Measurements from ENCODE around the gene COL8A1. TPM values are rescaled to one million over a fixed set of nuclear protein-coding genes. Genes with fewer than 3 reads are reported as not detected.

COL8A1 gene
- total RNA-seq, 4 donors from 2014 or later = 2.2 to 8.6 (median 5.1) TPM

GRCh38 chr3:99658274-99658673 lies 19.9 kb downstream of the COL8A1 start:
- Histone ChIP-seq H3K9me3 (no peaks in the 10 kb centered on the region), H3K4me1 (no peaks in the 10 kb centered on the region), H3K27me3 (no peaks in the 10 kb centered on the region), H3K4me3 (no peak overlapping the region), H3K27ac (peak overlapping the region in 1 of 4 donors; percentile 51), H3K36me3 (no peaks in the 10 kb centered on the region)
- ATAC-seq (no peak), DNase-seq (no peak)
- TF ChIP-seq CTCF (IDR thresholded peaks at IDR 0.05 in 4 of 5, conservative IDR thresholded peaks at IDR 0.05 in 1 of 5) = no peak
- TF ChIP-seq POLR2A (IDR thresholded peaks at IDR 0.05) = no peak
- in situ Hi-C loops (cut with MboI; ENCODE audit: low sequenced_read_pairs in 4 of 4) (no loop called here), intact Hi-C loops (cut with DNase I; ENCODE audit: low total_unique reads) (no loop called here)

DNA sequence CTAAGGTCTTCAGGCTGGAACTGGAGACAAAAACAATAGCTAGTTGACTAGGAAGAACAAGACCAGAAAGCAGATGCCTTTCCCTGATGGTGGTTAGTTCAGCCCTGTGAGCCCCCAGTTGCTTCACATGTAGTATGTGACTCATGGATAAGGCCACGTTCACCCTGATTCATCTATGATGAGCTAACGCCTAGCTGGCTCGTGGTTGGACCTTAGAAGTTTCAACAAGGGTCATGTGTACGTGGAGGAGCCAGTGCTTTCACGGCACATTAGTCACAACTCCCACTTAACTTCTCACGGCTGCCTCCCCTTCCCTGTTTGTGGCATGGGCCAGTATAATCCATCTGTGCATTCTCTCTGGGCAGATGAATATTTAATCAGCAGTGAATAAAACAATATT lies 20.6 kb downstream of the COL8A1 start:
- DNase-seq = peak; percentile 35 to 74
- intact Hi-C loops (cut with DNase I; ENCODE audit: low total_unique reads) = no loop called here
- TF ChIP-seq CTCF (IDR thresholded peaks at IDR 0.05 in 4 of 5, conservative IDR thresholded peaks at IDR 0.05 in 1 of 5) (no peak), POLR2A (IDR thresholded peaks at IDR 0.05) (no peak)
- Histone ChIP-seq H3K27ac (peak overlapping the region in 3 of 4 donors; percentile 44 to 64 (median 51)), H3K4me3 (no peak overlapping the region), H3K9me3 (no peaks in the 10 kb centered on the region), H3K36me3 (no peaks in the 10 kb centered on the region), H3K27me3 (no peaks in the 10 kb centered on the region), H3K4me1 (no peaks in the 10 kb centered on the region)
- ATAC-seq = peak; percentile 59 to 79
- in situ Hi-C loops (cut with MboI; ENCODE audit: low sequenced_read_pairs in 4 of 4) = no loop called here

DNA sequence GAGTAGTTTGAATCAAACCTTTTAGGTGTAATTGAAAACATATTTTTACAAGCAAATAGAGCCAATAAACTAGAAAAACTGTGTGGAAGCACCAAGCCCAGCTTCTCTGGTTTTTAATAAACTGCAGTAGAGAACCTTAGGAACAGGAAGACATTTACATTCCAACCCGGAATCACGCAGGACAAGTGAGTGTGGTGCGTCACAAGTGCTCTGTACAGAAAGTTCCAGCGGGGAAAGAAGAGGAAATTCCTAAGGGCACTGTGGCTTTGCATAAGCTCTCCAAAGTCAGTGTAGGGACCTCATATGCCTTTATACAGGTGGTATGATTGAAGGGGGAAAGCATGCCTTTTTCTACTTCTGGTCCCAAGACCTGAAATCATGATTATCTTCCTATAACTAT lies 21.6 kb downstream of the COL8A1 start:
- H3K4me3 ChIP-seq = no peak overlapping the region
- DNase-seq = peak in 1 of 2 donors; percentile 21
- ATAC-seq = peak; percentile 74 to 77
- no peaks in the 10 kb centered on the region for H3K36me3 ChIP-seq
- in situ Hi-C loops (cut with MboI; ENCODE audit: low sequenced_read_pairs in 4 of 4) = no loop called here
- intact Hi-C loops (cut with DNase I; ENCODE audit: low total_unique reads) = no loop called here
- H3K4me1 ChIP-seq = no peaks in the 10 kb centered on the region
- TF ChIP-seq CTCF (IDR thresholded peaks at IDR 0.05 in 4 of 5, conservative IDR thresholded peaks at IDR 0.05 in 1 of 5) (no peak), POLR2A (IDR thresholded peaks at IDR 0.05) (peak in 1 of 2 donors; percentile 17)
- H3K27me3 ChIP-seq = no peaks in the 10 kb centered on the region
- peak overlapping the region; percentile 30 to 68 (median 48) for H3K27ac ChIP-seq
- no peaks in the 10 kb centered on the region for H3K9me3 ChIP-seq

DNA sequence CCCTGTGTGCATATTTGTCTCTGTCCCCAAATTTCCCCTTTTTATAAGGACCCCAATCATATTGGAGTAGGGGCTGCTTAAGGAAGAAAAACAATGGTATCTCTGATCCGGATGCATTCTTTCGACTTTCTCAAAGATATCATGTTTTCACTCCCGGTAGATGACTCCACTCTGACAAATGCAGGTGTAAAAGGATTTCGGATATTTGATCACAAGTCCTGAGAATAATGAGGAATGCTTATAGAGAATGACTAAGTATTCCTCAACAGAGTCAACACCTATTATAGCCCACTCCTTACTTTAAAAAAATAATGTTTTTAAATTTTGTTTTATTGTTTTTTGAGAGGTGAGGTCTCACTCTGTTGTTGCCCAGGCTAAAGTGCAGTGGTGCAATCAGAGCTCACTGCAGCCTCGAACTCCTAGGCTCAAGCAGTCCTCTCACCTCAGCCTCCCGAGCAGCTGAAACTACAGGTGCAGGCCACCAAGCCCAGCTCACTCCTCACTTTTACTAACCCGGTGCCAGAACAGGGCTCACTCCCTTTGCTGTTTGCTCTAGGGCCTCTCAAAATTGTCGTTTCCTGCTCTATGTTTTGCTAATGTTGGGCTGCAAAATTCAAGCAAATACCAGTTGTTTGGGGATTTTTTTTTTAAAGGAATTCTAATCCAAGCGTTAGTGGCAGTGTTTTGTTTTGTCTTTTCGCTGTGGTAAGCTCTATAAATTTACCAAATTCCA lies 24.6 kb downstream of the COL8A1 start:
- DNase-seq (no peak), ATAC-seq (no peak)
- TF ChIP-seq POLR2A (IDR thresholded peaks at IDR 0.05) (no peak), CTCF (IDR thresholded peaks at IDR 0.05 in 4 of 5, conservative IDR thresholded peaks at IDR 0.05 in 1 of 5) (no peak)
- intact Hi-C loops (cut with DNase I; ENCODE audit: low total_unique reads) (no loop called here), in situ Hi-C loops (cut with MboI; ENCODE audit: low sequenced_read_pairs in 4 of 4) (no loop called here)
- Histone ChIP-seq H3K9me3 (no peaks in the 10 kb centered on the region), H3K4me1 (no peaks in the 10 kb centered on the region), H3K36me3 (no peaks in the 10 kb centered on the region), H3K27ac (no peak overlapping the region), H3K4me3 (no peak overlapping the region), H3K27me3 (no peaks in the 10 kb centered on the region)

All from gastrocnemius medialis (tissue), 4 donors.